MG63 (cell line): ENCODE data around the gene STT3B. TPM values are rescaled to one million over a fixed set of nuclear protein-coding genes. Genes with fewer than 3 reads are reported as not detected.

ENCODE experiments used
- DNase-seq: peaks from one replicate; pipeline ENCODE4 v3.0.0-alpha.2; 2020
- H3K27me3 ChIP-seq: fragments of 250-450 bp; sonication (Bioruptor Pico); 2 replicates; pipeline ENCODE4 v1.5.1; 2020; ENCODE audit warnings: mild to moderate bottlenecking, moderate library complexity
- H3K36me3 ChIP-seq: fragments of 250-450 bp; sonication (Bioruptor Pico); 2 replicates; pipeline ENCODE4 v1.5.1; 2020; ENCODE audit warnings: mild to moderate bottlenecking, moderate library complexity
- H3K4me3 ChIP-seq: fragments of 250-450 bp; sonication (Bioruptor Pico); 2 replicates; pipeline ENCODE4 v1.5.1; 2020; ENCODE audit warnings: mild to moderate bottlenecking, moderate library complexity
- H3K9me3 ChIP-seq: fragments of 250-450 bp; sonication (Bioruptor Pico); 2 replicates; pipeline ENCODE4 v1.5.1; 2020; ENCODE audit warnings: mild to moderate bottlenecking, moderate library complexity
- total RNA-seq: library from RNA; depleted of rRNA; stranded (reverse); fragments of >200 nt; shearing (Covaris generic); gene quantifications from 2 replicates; pipeline ENCODE4 v1.2.3, GENCODE V29; 2014; ENCODE audit warnings: low replicate concordance

STT3B gene
- total RNA-seq, 1 experiment from 2014 or later, result 74.7 TPM

DNA sequence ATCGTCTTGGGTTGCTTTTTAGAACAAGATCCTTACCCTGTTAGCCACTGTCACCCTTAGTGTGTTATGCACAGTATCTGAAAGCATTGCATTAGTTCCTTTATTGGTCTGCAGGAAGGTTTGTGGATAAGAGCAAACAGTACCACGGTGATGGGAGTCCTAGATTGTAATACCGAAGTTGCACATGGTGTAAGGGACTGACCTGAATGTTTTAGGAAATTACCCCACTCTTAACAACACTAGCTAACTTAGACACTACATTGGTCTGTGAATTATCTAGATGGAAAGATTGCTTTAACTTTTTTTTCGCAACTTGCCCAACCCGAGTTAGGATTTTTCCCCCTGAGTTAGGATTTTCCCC lies 1.3 kb downstream of the STT3B start:
- H3K4me3 ChIP-seq, result peak overlapping the region; percentile 72
- no peaks in the 10 kb centered on the region for H3K27me3 ChIP-seq
- no peaks in the 10 kb centered on the region for H3K9me3 ChIP-seq
- no peaks in the 10 kb centered on the region; the same call in 1 of the 2 replicates for H3K36me3 ChIP-seq
- no peak for DNase-seq

DNA sequence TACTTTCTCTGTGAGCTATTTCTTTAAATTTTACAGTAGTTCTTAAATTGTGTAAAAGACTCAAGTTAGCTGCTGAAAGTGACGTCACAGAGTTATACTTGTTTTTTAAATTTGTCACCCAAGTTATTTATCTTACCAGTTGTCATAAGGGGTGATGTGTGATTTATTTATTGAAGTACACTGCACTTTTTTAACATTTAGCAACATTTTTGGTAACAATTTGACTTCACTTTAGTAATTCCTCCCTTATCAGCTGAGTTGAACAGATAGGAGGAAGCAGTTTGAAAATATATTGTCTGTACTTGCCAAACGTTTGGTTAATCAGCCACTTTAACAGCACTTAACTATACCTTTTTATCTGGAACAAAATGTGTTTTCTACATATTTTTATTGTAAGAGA lies 3.8 kb downstream of the STT3B start:
- Histone ChIP-seq H3K9me3 (no peaks in the 10 kb centered on the region), H3K27me3 (no peaks in the 10 kb centered on the region), H3K4me3 (no peak overlapping the region), H3K36me3 (no peaks in the 10 kb centered on the region; the same call in 1 of the 2 replicates)
- DNase-seq, result no peak

DNA sequence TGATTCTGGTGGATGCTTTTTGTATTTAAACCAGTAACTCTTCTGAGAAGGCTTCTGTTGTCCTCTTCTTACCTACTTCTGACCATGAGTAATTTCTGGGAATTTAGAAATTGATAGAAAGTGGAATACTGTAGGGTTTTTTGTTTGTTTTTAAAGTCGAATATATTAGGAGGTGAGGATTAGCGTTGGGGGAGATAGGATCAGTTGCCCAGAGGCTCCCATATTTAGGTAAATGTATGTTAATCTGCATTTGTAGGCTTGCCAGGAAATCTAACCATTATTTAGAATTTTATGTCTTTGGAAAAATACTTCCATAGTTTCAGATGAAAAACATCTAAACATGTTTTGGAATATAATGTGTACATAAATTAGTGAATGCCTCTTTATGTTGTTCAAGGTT lies 6.1 kb downstream of the STT3B start:
- no peak for DNase-seq
- Histone ChIP-seq H3K27me3 (no peaks in the 10 kb centered on the region), H3K36me3 (no peaks in the 10 kb centered on the region; the same call in 1 of the 2 replicates), H3K4me3 (no peak overlapping the region), H3K9me3 (no peaks in the 10 kb centered on the region)

DNA sequence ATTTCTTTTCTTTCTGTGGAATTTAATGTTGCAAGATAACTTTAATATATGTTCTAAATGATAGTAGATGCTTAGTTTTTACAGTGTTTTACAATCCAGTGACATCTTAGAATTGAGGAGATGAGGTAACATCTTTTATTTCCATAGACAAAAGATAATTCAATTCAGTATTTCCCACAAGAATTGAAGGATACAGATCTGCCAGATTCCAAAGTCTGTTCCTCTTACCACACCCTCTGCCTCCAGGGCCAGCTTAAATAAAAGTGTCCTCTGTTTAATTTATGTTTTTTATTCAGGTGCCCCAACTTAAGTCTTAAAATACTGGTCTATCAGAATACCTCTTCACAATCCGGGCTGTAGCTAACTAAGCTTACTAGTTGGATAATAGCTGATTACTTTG lies 6.5 kb downstream of the STT3B start:
- no peaks in the 10 kb centered on the region; the same call in 1 of the 2 replicates for H3K36me3 ChIP-seq
- no peak overlapping the region for H3K4me3 ChIP-seq
- no peaks in the 10 kb centered on the region for H3K9me3 ChIP-seq
- DNase-seq, result no peak
- H3K27me3 ChIP-seq, result no peaks in the 10 kb centered on the region

DNA sequence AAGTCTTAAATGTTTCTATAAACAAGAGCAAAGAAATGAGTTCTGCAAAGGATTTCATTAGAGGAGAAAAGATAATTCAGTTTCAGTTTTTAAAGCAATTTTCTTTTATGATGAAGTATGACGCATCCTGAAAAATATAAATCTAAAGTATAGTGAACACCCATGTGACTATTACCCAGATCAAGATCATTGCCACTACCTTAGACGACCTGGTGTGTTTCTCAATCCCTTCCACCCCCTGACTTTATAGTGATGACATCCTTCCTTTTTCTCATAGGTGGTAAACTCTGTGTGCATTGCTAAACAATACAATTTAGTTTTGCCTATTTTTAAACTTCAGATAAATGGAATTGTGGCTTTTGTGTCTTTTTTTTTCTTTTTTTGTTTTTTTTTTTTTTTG lies 8.4 kb downstream of the STT3B start:
- DNase-seq, result no peak
- Histone ChIP-seq H3K36me3 (no peaks in the 10 kb centered on the region; the same call in 1 of the 2 replicates), H3K4me3 (no peak overlapping the region), H3K27me3 (no peaks in the 10 kb centered on the region), H3K9me3 (no peaks in the 10 kb centered on the region)

DNA sequence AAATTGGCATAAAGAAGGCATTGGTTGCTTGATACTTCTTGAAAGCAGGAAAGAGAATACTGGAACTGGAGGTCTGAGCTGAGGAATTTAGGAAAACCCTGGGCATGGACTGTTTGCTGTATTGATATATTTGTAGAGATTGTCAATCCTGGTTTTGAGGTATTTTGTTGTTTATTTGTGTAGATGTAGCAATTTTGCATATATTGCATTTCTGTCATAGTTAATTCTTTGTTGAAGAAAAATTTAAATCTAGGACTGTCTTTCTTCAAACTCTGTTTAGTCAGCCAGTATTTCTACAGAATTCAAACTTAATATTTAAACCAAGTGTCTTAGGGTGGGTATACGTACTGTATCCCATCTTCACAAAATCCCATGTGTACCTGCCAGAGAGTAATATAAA lies 9.5 kb downstream of the STT3B start:
- Histone ChIP-seq H3K9me3 (no peaks in the 10 kb centered on the region), H3K4me3 (no peak overlapping the region), H3K36me3 (no peaks in the 10 kb centered on the region), H3K27me3 (no peaks in the 10 kb centered on the region)
- DNase-seq, result no peak

DNA sequence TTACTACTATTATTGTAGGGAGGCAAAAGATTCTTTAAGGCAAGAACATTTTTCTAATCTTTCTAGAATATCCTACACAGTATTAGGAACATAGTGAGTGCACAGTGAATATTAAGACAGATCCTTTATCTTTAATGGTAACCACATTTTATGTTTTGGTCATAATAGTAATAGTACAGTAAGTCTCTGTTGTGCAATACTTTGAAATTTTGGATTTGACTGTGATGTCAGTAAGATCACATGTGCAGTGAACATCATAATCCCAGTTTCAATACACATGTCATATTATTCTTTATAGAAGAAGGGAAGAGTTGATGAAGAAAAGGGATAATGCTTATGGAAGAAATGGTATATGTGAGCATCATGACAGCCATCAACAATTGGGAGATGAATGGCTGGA lies 10.7 kb downstream of the STT3B start:
- DNase-seq, result no peak
- no peak overlapping the region for H3K4me3 ChIP-seq
- no peaks in the 10 kb centered on the region for H3K9me3 ChIP-seq
- no peaks in the 10 kb centered on the region for H3K27me3 ChIP-seq
- H3K36me3 ChIP-seq, result no peaks in the 10 kb centered on the region

DNA sequence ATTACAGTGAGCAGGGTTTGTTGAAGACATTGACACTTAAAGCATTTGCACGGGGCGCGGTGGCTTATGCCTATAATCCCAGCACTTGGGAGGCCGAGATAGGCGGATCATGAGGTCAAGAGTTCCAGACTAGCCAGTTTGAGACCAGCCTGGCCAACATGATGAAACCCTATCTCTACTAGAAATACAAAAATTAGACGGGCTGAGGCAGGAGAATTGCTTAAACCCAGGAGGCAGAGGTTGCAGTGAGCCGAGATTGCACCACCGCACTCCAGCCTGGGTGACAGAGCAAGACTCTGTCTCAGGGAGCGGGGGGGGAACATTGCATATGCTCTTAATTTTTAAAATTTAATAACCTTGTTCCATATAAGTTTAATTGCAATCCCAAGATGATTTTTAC lies 11.9 kb downstream of the STT3B start:
- DNase-seq, result no peak
- Histone ChIP-seq H3K9me3 (no peaks in the 10 kb centered on the region), H3K27me3 (no peaks in the 10 kb centered on the region), H3K36me3 (no peaks in the 10 kb centered on the region), H3K4me3 (no peak overlapping the region)

DNA sequence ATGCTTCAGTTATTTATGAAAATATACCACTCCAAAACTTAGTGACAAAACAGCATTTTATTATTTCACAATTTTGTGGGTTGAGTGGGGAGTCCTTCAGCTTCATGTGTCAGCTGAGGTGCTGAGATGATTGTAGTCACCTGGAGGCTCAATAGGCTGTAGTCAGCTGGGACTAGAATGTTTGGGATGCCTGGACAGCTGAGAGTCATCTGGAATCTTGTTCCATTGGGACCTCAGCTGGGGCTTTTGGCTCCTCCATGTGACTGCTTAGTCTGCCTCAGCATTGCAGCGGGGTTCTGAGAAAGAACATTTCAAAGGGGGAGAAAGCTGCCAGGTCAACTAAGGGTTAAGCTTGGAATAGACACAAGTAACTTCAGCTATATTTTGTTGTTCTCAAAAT lies 13.4 kb downstream of the STT3B start:
- H3K9me3 ChIP-seq, result no peaks in the 10 kb centered on the region
- H3K27me3 ChIP-seq, result no peaks in the 10 kb centered on the region
- no peaks in the 10 kb centered on the region for H3K36me3 ChIP-seq
- no peak for DNase-seq
- H3K4me3 ChIP-seq, result no peak overlapping the region

DNA sequence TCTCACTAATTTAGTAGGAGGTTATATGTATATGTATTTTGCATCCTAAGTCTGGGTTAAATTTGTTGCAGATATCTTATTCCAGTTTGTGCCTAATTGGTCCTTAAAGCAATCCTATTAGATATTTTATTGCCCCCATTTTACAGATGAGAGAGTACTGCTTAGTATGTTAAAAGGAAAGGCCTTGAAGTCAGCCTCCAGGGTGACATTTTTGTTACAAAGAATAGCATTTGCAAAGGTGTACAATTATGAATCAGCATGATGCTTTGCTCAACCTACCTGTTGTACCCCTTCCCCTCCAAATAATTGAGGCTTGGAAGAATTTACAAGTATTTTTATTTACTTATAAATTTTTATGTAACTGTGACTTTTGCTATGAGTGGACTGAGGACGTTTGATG lies 14.0 kb downstream of the STT3B start:
- Histone ChIP-seq H3K9me3 (no peaks in the 10 kb centered on the region), H3K4me3 (no peak overlapping the region), H3K27me3 (no peaks in the 10 kb centered on the region), H3K36me3 (no peaks in the 10 kb centered on the region)
- no peak for DNase-seq

DNA sequence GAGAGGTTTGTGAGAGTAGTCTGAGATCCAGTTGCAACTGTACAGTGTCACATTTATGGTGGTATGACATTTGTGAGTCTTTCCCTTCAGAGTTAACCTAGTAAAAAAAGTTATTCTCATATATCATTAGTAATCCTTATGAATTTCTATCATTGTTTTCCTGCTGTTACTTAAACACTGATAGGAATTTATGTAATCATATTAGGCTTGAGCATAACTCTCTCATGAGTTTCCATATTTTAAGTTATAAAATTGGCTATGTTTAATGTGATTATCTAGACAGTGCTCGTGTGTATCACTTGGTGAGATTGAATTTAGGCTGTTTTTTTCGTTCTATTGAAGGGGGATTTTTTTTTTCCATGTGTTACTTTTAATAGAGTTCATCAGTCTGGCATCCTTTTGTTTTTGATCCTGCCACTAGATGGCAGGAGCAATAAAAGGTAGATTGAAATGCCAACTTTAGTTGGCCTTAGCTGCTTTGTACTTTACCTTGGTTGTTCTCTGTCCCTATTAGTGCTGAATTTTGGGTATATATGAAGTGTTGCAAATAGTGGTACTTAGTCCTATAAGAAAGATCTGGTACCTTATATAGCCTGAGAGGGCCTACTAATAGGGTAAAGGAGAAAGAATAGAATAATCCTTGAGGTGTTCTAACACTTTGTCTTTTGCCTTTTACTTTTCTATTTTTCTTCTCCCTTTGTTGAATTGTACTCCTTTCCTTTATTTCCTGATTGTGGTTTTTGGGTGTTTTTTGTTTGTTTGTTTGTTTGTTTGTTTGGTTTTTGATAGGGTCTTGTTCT lies 17.9 kb downstream of the STT3B start:
- Histone ChIP-seq H3K27me3 (no peaks in the 10 kb centered on the region), H3K36me3 (no peaks in the 10 kb centered on the region), H3K9me3 (no peaks in the 10 kb centered on the region), H3K4me3 (no peak overlapping the region)
- DNase-seq, result no peak

DNA sequence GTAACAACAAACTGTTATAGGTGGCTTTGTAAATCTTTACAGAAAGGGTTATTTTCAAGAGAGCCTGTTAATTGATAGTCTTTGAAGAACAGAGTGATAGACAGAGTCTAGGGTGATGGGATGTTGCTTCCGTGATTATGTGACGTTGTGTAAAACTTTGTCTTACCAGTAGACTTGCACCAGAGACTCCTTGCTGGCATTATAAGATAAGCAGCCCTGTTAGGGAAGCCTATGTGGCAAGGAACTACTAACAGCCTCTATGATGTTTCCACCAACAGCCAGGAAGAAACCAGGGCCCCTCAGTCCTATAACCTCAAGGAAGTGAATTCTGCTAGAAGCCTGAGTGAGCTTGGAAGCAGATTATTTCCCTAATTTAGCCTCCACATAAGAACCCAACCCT lies 18.9 kb downstream of the STT3B start:
- no peaks in the 10 kb centered on the region for H3K36me3 ChIP-seq
- H3K4me3 ChIP-seq, result no peak overlapping the region
- H3K27me3 ChIP-seq, result no peaks in the 10 kb centered on the region
- H3K9me3 ChIP-seq, result no peaks in the 10 kb centered on the region
- DNase-seq, result no peak

DNA sequence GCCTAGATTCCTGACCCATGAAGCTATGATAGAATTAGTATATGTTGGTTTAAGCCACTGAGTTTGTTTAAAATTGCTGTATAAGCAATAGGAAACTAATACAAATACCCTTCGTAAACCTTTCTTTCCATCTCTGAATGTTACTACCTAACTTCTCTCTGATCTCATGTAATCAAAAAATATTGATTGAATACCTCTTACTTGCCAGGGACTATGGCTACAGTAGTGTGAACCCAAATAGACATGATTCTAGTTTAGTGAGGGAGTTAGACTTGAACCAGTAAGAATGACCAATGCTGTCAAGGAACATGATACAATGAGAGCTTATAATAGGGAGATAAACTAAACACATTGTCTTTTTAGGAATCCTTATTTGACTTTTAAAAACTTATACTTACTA lies 19.4 kb downstream of the STT3B start:
- Histone ChIP-seq H3K9me3 (no peaks in the 10 kb centered on the region), H3K4me3 (no peak overlapping the region), H3K36me3 (no peaks in the 10 kb centered on the region), H3K27me3 (no peaks in the 10 kb centered on the region)
- DNase-seq, result no peak

DNA sequence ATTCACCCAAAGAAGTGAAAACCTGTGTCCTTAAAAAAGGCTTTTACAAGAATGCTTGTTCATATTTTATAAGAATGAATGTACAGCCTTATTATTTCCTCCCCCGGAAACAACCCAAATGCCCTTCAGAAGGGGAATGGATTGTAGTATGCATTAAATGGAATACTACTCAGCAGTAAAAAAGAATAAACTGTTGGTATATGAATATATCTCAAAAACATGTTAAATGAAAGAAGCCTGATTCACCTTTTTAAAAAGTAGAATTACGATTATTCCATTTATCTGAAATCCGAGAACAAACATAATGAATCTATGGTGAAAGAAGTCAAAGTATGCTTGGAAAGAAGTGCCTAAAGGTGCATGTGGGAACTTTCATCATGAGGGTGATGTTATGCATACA lies 20.5 kb downstream of the STT3B start:
- DNase-seq, result no peak
- Histone ChIP-seq H3K9me3 (no peaks in the 10 kb centered on the region), H3K27me3 (no peaks in the 10 kb centered on the region), H3K36me3 (no peaks in the 10 kb centered on the region), H3K4me3 (no peak overlapping the region)

DNA sequence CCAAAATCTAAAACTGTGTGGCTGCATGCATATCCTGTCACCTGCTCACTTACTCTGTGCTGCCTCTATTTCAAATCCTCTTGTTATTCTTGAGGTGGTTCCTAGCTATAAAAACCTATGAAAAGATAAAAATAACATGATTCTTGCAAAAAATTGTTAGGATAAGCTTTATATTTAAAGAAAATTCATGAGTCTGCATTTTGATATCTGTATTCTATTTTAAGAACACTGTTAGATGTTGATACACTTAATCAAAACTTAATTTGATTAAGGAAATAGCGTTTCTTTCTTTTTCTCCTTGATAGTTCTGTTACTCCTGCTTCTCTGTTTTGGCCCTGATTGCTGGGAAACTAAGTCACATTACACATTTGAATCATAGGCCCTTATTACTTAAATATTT lies 22.5 kb downstream of the STT3B start:
- no peaks in the 10 kb centered on the region for H3K27me3 ChIP-seq
- H3K9me3 ChIP-seq, result peaks cover 8% of the 10 kb centered on the region; the same call in 1 of the 2 replicates
- DNase-seq, result no peak
- H3K4me3 ChIP-seq, result no peak overlapping the region
- H3K36me3 ChIP-seq, result no peaks in the 10 kb centered on the region

DNA sequence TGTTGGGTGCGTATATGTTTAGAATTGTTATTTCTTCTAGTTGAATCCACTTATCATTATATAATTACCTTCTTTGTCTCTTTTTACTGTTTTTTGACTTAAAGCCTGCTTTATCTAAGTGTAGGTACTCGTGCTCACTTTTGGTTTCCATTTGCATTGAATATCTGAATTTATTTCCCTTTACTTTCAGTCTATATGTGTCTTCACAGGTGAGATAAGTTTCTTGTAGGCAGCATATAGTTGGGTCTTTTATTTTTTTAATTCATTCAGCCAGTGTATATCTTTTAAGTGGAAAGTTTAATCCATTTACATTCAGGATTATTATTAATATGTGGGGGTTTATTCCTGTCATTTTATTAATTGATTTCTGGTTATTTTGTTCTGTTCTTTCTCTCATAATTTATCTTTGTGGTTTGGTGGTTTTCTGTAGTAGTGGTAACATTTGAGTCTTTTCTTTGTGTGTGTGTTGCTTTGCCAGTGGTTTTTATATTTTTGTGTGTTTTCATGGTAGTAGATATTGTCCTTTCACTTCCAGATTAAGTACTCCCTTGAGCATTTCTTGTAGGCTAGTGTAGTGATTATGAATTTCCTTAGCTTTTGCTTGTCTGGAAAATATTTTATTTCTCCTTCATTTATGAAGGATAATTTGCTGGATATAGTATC lies 27.3 kb downstream of the STT3B start:
- DNase-seq, result no peak
- Histone ChIP-seq H3K9me3 (peaks cover 11% of the 10 kb centered on the region; the same call in 1 of the 2 replicates), H3K27me3 (no peaks in the 10 kb centered on the region), H3K4me3 (no peak overlapping the region), H3K36me3 (no peaks in the 10 kb centered on the region)

DNA sequence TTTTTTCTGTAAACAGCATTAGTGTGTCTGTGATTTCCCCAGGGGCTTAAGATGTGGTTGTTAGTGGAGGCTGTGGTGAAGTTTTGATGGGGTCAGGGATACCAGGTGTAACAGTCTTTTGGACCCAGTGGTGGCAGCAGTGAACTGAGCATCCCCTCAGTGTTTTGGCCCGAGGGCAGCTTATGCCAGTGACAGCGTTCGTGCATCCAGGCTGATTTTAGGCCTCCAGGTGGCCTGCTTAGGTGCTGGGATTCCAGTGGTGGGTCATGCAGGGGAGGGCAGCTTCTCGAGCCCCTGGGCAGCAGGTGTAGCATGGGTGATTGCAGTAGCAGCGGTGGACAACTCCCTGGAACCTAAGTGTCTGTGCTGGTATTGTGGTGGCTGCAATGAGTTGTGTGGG lies 29.2 kb downstream of the STT3B start:
- H3K27me3 ChIP-seq, result no peaks in the 10 kb centered on the region
- no peaks in the 10 kb centered on the region for H3K36me3 ChIP-seq
- no peak overlapping the region for H3K4me3 ChIP-seq
- no peak for DNase-seq
- H3K9me3 ChIP-seq, result peaks cover 11% of the 10 kb centered on the region; the same call in 1 of the 2 replicates

DNA sequence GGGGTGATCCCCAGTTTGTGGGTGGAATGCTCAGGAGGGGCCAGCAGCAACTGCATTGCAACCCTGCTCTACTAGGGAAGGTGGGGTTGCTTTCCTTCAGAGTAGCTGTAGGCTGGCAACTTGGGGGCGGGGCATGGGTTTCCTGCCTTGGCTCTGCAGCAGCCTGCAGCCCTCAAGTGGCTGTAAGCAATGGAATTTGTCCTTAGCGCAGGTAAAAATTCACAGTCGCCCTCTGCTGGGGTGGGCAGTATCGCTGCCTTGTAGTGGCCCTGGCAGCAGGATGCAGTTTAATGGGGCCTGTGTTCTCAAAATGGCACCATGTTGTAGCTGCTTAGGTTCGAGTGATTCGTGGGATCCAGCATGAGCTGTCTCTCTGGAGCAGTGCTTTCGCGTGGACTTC lies 29.8 kb downstream of the STT3B start:
- H3K4me3 ChIP-seq, result no peak overlapping the region
- H3K27me3 ChIP-seq, result no peaks in the 10 kb centered on the region
- no peaks in the 10 kb centered on the region for H3K36me3 ChIP-seq
- DNase-seq, result no peak
- H3K9me3 ChIP-seq, result peaks cover 11% of the 10 kb centered on the region; the same call in 1 of the 2 replicates
